Right ventricle myocardium superior (tissue), 1 donor: ENCODE measurements around the gene PKD1L1. TPM values are rescaled to one million over a fixed set of nuclear protein-coding genes. Genes with fewer than 3 reads are reported as not detected.

Experiments
- ATAC-seq: fragments of 200-7000 bp; cut with Tn5 transposase; one replicate; pipeline ENCODE4 v1.9.1; 2020; ENCODE audit warnings: mild to moderate bottlenecking; ENCODE audit not compliant: poor library complexity
- DNase-seq: peaks from one replicate; pipeline ENCODE4 v3.0.0-alpha.2; 2020
- intact Hi-C: fragments of 100-400 bp; cut with DNase I; formaldehyde crosslinking; loops from one replicate; pipeline ENCODE4 v1.11.2; 2022
- total RNA-seq: library from RNA; stranded (reverse); fragmentation: NEBNext Ultra II Directional; extraction: Animal tissue kit (Norgen Biotek cat#: 25700); gene quantifications from one replicate; pipeline ENCODE4 v1.2.1, GENCODE V29; 2021
- donor health status: DM: no; HTN: yes; CAD: no; lungs with severe emphysema.

PKD1L1 gene
- total RNA-seq, 1 donor from 2014 or later = 1.9 TPM

- ATAC-seq = no peak
- intact Hi-C loops = no loop called here
- no peak for DNase-seq
These were observed 208.9 kb downstream of the PKD1L1 start for GRCh38 chr7:47739301-47739875.

DNA sequence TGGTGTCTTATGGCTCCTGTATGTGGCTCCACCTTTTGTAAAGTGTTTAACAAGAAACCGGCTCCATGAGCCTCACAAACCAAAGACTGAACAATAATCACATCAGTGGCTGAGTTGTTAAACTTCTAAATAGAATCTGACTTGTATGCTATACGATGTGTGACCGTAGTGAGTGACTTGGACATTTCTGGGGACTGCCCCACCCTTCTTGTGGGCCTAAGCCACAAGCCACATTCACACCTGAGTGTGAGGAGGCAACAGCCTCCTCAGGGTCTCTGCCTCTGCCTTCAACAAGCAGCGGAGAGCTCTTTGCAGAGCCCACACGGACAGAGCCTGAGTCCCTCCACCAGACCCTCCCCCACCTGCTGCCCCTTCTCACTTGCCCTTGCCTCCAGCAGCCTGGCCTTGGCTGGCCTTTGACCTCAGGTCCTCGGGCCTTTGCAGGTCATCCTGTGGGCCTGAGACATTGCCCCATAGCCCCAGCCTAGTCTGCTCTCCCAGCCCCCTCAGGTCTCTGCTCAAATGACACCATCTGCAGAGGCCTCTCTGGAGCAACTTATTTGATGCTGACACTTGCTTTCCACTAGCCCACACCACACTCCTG is 209.6 kb downstream of the PKD1L1 start:
- DNase-seq = no peak
- intact Hi-C loops = no loop called here
- no peak for ATAC-seq

- ATAC-seq = no peak
- intact Hi-C loops = no loop called here
- DNase-seq = no peak
These were observed 210.7 kb downstream of the PKD1L1 start for GRCh38 chr7:47737601-47738000.

- ATAC-seq (no peak), DNase-seq (no peak)
- intact Hi-C loops = no loop called here
These were observed 212.6 kb downstream of the PKD1L1 start for GRCh38 chr7:47735431-47736345.

- ATAC-seq = no peak
- DNase-seq = no peak
- intact Hi-C loops = no loop called here
These were observed 213.3 kb downstream of the PKD1L1 start for GRCh38 chr7:47734949-47735291.

DNA sequence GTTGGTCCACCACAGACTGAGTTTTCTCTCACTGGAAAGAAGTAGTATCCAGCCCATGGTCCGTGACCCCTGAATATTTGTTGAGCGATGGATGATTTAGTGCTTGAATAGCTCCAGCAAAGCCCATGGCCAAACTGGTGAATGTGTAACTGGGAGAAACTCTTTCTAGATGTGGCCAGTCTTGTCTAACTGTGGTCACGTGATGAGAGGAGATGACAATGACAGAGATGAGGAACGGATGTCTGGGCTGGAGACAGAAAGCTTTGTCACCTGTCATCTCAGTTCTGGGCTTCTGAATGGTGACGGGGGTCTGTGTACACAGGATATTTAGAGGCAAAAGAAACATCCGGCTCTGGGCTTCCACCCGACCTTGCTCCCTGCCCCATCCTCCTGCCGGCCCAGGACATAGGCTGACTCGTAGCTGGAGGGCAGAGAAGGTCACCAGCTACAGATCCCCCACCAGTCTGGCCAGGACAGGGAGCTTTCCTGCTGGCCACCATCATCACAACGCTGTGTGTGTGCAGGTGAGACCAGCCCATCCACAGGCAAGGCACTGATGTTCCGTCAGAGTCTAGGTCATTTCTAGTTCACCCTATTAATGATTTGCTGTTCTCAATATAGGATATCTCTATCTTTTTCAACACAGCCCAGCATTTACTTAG is 213.8 kb downstream of the PKD1L1 start:
- DNase-seq = no peak
- no peak for ATAC-seq
- intact Hi-C loops = no loop called here

- ATAC-seq = no peak
- no peak for DNase-seq
- intact Hi-C loops = no loop called here
These were observed 218.1 kb downstream of the PKD1L1 start for GRCh38 chr7:47730142-47730541.

DNA sequence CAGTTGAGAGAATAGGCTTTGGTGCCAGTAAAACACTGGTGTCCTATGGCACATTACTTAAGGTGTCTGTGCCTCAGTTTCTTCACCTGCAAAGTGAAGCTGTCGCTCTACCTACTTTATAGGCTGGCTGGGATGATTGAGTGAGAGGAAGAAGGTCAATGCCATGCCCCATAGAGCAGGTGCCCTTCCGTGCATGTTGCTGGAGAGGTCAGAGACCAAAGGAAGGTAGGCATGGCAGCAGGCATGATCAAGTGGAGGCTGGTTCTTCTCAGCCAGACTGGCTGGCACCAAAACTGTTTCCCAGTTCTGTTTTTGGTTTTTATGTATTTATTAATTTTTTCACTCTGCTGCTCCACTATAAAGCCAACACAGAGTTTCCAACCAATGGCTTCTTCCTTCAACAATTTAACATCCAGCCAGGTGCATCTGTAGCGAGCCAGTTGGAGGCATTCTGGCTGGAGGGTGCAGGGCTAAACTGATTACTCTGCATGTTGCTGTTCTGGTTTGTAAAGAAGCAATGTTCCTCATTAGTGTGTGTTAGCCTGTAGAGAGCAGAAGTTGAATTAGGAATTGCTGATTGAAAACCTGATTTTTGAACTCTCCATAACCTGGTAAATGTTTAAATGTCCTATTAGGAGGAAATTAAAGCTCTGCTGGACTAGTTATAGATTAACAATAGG is 222.1 kb downstream of the PKD1L1 start:
- intact Hi-C loops = no loop called here
- no peak for DNase-seq
- ATAC-seq = no peak

DNA sequence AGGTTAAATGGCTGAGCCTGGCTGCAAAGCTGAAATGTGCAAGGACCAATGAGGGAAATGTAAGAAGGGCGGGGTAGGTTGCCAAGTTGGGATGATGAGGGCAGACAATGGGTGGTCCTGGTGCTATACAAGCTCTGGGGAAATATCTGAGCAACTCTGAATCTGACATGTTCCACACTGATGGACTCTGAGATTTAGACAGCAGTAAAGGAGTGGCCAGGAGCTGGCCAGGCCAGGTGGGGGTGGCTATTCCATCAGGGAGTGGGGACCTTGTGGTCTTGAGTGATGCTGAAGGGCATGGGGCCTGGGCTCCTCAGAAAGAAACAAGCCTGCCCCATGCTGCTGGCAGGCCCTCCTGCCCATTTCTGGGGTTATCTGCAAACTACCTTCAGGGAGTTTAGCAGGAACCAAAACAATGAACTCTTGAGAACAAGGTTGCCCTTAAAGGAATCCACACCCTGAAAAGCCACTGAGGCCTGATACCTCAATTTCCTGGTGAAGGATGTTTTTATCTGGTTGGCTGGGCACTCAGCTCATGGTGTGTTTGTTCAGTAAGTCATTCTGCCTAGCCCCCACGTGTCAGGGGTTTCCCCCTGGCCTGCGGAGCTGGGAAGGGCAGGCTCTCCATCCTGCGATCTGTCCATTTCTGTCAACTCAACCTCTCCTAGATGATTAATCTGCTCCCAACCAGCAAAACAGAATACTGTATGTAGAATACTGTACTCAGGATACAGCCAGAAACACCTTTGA is 223.1 kb downstream of the PKD1L1 start:
- ATAC-seq (no peak), DNase-seq (no peak)
- intact Hi-C loops = no loop called here

Other genes with a start within 250 kb of the PKD1L1 start
- 23.8 TPM for gene HUS1, start 31.1 kb upstream of the PKD1L1 start, total RNA-seq
- gene SUN3, start 80.6 kb upstream of the PKD1L1 start, total RNA-seq = not detected
- gene C7orf57, start 87.1 kb upstream of the PKD1L1 start, total RNA-seq = not detected
- 20.3 TPM for gene UPP1, start 140.8 kb upstream of the PKD1L1 start, total RNA-seq
- 0.16 TPM for gene ABCA13, start 223.0 kb upstream of the PKD1L1 start, total RNA-seq